NCI-H2227 (cell line): Measurements from ENCODE around the gene ANXA3.
A peak's percentile ranks its signal among the peaks of the same experiment; 100 is the strongest.

Experiments used
- DNase-seq: peaks from one replicate; lab custom pipeline; 2025; ENCODE audit not compliant: unreplicated experiment; lab: John Stamatoyannopoulos, UW

The ANXA3 gene

DNA sequence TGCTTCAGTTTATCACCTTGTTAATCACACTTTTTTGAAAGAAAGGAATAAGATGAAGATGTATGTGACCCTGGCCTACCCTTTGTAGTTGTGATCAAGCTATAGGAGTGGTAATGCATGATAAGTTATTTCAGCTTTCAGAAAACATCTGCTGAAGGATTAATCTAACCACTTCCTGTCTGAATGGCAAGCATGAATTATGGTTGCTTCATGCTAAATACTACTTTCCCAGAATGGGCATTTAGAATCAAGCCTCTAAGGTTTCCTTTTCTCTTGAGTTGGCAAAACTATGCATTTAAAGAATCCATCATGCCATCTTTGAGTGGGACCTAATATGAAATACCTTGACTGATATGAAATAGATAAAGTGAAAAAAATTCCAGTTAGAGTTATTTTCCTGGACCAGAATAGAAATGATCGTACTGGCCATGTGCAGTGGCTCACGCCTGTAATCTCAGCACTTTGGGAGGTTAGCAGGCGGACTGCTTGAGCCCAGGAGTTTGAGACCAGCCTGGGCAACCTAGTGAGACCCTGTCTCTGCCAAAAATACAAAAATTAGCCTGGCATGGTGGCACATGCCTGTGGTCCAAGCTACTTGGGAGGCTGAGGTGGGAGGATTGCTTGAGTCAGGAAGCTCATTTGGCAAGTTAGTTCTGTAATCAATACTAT is 59.1 kb downstream of the ANXA3 start:
- DNase-seq, result no peak

DNA sequence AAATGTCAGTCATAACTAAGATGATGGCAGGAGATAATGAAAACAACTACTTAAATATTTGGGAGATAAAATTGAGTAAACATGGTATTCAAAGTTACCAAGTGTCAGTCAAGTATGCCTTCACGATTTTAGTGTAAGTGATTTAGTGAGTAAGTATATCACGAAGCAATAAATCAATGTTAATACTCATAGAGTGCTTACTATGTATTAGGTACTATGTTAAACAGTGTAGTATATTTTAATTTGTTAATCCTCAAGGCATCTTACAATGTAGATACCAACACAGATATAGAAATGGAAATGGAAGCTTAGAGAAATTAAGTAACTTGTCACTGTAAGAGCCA is 59.6 kb downstream of the ANXA3 start:
- DNase-seq, result no peak

DNA sequence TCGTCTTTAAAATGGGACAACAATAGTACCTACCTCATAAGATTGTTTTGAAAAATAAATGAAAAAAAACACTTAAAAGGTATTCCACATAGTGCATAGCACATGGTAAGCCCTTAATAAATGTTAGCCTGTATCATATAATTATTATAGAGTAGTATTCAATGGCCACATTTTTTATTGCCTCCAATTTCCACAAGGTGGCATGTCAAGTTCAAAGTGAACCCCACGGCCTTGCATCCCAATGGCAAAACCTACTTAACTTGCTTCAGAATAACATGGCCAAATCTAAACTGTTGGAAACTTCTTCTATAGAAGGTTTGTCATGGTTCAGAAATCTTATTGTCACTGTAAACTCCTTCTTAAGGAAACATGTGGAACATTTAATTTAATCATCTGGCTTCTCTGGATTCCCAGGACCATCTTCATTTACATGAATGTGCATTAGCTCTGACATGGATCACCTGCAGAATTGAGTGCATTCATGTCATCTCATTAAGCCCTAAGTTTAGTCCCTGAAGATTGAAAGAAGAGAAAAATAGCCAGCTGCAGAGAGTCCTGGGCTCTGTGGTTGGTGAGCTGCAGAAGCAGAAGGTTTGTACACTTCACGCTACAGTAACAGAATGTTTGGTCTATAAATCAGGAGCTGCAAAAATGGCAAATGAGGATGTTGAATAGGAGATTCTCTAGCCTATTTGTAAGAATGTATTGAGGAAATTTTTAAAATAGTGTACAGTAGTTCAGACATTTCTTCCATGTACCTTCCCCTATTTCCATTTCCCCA is 61.0 kb downstream of the ANXA3 start:
- DNase-seq, result peak; percentile 16

DNA sequence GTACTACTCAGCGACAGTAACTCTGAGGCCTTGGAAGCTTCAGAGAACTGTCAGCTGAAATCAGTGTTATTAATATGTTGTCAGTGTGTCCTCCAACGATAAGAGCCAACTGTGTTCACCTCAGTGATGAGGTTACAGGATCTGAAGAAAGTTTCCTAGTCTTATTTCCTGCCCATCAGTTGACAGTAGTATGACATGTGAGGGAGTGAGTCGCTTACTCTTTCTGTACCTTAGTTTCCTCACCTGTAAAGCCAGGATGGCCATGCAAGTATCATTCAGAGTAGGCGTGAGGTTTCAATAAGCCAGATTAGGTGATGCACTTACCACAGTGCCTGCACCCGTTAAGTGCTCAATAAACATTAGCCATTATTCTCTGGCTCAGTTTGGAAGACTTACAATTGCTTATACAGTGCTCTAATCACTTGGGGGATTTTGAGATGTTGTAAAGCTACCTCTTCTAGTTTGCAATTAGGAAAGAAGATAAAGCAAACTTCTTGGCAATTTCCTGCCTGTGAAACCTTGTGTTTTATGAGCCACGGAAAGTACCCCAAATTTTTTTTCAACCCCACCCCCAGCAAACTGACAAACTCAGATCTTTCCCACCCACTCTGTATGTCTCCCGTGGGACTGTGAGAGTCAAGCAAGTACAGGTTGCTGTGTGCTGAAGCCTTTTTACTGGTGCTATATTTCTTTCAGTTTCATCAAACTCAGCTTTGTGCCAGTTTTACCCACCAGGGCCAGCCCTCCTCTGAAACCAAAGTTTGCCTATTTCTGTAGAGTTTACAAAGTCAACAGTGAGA is 62.2 kb downstream of the ANXA3 start:
- no peak for DNase-seq

DNA sequence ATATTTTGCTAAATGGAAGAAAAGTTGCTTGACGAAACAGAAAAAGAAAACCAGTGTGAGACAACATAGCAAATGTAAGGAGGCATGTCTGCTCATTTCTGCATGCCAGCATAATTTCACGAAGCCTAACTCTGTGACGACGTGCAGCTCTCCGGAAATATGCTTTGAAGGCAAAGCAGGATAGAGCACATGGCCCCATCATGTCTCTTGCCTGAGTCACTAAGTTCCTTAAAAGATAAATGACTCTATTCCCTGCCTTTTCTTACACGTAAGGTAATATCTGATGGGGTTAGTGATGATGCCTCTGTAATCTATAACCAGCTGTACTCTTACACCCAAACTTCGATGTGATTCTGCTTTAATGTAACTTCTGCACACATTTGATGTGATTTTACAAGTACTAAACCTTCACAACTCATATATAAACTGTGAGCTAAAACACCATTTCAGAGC is 64.5 kb downstream of the ANXA3 start:
- no peak for DNase-seq

DNA sequence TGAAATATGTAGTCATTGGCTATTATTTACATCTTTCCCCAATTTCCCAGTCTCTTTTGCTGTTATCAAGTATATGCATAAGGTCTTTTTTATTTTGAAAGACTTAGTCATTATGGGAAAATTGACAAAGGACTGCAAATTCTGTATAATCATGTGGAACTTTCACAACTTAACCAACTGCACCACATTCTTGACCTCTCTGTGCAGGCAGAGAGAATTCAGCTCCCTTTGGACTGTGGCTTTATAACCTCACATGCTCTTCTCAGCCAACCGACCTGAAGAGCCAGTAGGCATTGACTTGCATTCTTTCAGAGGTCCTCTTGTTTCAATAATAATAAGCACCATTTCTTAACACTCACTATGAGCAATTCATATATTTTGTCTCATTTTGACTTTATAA is 66.9 kb downstream of the ANXA3 start:
- no peak for DNase-seq

DNA sequence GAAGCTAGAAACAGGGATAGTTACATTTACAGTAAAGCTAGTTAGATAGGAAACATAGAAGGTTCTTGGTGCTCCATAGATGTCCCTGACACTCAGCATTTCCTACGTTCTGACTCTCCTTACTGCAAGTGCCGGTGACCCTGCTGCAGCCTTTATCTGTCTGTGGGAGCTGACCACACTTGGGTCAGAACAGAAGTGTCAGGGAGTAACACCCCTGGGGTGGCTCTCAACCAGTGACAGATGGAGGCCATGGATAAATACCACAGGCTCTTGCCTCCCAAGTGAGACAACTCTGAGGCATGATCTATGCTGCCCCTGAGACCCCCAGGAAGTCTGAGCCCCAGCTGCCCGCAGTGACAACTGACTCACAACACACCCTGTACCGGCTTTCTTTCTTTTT is 69.8 kb downstream of the ANXA3 start:
- DNase-seq, result no peak

DNA sequence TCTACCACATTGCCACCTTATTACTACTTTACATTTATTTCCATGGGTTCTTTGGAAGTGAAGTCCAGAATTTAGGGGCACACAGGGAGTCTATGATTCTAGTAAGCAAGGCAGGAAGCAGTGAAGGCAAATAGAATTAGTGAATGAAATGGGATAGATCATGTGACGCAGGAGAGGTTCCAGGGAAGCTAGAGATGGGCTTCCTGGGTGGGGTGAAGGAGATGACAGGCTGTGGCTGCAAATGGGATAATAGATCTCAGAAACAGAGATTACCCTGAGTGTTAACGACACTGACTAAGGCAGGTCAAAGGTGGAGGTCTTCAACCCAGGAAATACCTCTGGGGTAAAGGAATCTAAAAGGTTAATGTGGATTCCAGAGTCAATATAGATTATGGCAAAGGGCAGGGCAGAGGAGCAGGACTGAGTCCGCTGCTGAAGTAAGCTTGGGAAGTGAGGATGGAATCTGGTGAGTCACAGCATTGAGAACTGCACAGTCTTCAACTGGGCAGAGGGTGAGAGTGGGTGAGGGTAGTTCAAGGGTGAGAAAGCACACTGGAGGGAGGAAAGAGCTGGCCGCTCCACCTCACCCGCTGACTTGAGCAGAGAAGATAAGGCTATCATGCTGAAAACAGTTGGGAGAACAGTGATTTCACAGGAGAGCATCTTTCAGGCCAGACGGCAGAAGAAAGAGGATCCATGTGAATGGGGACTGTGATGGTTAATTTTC is 70.8 kb downstream of the ANXA3 start:
- no peak for DNase-seq

DNA sequence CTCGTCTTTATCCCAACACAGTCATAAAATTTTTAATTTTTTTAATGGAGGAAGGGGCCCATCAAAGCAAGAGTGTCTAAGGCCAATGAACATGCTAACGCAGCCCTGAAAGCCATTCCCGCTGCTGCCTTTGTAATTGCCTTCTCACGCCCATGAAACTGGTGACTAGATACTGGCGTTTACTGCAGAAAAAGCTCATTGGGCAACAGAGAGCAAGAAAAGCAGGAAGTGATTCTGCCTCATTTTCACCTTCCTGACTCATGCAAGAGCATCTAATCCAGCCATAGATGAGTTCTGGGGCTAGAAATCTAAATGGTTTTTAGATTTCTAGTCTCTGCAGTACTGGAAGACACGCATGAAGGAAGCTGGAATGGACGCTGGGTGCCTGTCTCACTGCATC is 72.5 kb downstream of the ANXA3 start:
- DNase-seq, result no peak

DNA sequence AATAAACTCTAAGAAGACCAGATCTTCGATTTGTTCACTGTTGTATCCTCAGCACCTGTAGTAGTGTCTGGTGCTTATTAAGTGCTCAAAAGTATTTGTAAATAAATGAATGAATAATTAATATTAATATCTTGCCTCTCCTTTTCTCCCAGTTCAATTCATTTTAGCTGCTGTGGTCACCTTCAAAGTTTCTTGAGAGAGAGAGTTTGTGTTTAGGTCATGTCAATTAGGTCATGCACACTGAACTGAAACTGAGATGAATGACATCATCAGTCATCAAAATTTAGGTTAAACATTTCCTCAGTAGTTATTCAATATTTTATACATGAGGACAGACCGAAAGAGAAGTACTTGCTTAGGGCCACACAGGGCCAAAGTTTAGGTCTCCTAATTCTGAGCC is 73.5 kb downstream of the ANXA3 start:
- no peak for DNase-seq

DNA sequence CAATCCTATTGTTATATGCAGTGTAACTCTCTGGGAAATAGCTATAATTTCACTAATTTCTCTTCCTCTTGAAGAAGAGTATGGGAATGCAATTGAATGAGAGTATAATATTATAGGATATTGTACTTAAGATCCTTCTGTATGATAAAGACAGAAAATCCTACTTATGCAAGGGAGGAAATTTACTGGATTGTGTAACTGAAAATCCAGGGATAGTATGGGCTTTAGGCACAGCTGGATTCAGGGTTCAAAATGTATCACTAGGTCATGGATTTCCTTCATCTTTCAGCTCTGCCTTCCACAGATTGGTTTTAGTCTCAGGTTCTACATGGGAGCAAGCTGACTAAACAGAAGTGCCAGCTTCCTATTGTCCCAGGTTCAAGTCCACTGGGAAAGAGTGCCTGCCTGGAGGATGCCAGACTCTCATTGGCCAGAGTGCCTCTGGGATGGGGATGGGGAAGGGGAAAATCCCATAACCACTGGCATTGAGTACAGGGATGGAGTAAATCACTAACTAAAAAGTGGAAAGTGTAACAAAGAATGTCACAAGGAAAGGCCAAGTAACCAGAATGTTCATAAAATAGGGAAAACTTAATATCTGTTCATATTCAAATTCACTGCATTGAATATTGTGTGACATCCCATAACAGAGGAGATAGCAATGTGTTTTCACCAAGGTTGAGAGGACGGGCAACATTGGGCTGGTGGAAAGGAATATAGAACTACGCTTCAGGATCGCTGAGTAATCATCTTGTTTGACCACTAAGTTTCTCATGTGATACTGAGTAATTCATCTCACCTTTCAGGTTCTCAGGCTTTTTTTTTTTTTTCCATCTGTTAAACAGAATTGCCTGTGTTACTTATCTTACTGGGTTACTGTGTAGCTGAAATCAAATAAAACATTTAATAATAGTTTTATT is 75.7 kb downstream of the ANXA3 start:
- no peak for DNase-seq

DNA sequence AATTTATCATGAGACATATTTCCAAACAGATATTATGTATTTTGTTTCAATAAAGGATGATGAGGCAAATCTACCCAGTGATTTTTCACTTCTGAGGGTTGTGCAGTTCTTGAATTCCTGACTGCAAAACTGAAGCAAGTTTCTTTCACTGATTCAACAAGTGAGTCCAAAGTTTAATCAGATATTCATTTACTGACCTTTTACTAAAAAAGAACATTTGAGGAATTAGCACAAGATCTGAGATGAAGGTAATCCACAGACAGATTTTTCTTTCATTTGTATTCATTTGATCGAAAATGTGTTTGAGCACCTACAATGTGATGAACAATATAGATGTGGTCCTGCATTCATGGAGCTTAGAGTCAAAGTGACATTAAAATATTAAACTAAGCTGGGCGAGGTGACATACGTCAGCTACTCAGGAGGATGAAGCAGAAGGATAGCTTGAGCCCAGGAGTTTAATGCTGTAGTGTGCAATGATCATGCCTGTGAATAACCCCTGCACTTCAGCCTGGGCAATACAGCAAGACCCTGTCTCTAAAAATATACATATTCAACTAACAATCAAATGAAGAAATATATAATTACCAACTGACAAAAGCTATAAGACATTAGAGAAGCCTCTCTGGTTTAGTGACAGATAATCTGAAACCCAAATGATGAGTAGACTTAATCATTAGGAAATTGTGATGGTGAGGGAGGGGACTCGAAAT is 76.6 kb downstream of the ANXA3 start:
- no peak for DNase-seq

DNA sequence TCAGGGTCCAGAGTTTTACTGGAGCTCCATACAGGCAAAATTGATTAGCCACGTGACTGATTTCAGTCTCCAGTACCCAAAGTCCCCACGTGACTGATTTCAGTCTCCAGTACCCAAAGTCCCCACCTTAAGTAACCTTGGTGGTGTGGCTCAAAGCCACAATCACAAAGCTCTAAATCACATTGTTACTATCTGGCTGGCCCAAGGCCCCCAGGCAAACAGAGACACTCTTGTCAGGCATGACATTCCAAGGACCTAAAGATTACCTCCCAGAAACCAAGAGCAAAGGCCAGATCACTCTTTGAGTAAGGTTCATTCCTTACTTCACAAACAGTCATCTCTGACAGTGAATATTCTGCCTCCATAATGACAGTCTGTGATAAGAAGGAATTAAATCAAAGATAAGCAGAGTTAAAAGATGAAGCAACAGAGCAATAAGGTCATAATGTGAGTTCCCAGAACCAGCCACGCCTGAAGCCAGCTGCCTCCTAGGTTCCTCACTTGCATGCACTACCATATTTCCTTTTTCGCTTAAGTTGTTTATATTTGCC is 78.5 kb downstream of the ANXA3 start:
- DNase-seq, result no peak

DNA sequence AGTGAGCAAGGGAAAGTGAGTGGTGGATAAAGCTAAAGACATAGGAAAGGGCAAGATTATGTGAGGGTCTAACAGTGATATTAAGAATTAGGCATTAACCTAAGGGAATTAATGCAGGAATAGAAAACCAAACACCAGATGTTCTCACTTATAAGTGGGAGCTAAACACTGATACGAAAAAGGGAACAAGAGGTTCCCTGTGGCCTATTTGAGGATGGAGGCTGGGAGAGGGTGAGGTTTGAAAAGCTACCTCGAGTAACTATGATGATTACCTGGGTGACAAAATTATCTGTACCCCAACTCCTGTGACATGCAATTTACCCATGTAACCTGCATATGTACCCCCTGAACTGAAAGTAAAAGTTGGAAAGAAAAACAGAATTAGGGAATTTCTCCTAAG is 79.0 kb downstream of the ANXA3 start:
- DNase-seq, result no peak

DNA sequence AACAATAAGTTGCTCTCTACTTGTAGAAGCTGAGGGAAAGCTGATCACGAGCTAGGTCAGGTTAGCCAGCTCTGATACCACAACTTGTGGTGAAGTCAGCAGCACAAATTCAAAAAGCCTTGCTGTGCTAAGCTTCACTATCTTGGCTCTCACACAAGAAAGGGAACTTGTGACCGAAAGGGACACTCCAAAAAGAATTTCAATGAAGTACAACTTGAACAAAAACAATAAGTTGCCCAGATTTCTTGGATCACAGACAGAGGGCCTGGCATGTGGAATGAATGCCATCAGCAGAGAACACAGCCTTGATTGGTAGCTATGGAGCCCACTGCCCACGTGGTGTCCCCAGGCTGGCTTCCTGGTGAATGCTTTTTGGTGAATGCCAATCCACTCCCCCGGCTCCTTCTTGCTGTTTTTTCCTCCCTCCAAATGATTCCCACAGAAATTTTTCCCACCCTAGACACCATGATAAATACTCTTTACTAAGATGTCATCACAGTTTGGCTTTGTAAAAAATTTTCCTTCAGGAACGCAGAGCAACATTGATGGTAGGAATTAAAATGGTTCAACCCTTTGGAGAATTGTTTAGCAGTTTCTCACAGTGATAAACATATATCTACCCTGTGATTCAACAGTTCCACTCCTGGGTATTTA is 82.6 kb downstream of the ANXA3 start:
- no peak for DNase-seq

DNA sequence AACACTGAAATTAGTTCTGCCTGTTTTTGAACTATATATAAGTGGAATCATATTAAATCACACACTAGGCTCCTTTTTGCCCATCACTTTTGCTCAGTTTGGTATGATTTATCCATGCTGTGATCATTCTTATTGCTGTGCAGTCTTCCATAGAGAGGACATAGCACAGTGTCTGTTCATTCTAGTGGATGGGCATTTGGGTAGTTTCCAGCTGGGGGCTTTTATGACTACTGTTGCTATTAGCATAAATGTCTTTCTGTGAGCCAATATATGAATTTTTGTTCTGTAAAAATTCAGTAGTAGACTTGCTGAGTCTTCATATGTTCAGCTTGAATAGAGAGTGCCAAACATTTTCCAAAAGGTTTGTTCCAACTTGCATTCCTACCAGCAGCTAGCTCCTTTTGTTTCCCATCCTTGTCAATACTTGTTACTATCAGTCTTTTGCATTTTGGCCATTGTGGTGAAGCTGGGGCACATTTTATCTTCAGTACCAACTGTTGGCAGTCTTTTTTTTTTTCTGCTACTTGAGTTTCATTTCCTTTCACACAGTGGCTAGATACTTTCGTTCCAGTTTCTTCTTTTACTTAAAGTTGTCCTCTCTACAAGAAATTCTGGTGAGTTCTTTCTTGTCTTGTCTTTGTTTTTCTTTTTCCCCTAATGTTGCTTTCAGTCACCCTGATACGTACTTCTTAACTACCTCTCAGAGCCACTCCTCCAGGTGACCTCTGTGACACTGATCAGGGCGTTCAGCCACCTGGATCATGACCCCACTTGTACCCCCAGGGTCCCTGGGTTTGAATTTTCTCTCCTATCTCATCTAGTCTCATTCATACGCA is 87.0 kb downstream of the ANXA3 start:
- no peak for DNase-seq

DNA sequence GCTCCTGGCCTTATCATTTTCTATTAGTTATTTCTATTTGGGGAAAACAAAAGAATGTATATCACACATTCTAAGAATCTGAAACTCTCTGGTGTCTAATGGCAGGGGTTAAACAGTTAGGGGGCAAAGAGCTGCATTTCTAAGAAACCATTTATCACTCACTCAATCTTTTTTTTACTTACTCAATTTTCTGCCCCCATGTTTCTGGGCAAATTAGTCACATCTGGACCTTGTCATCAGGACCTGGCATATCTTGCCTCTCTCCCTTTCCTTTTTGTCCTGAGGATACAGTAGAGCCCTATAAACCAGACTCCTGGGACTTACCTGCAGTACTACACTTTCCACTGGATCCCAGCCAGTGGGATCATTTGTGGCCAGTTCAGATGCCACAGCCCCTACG is 89.1 kb downstream of the ANXA3 start:
- DNase-seq, result no peak

DNA sequence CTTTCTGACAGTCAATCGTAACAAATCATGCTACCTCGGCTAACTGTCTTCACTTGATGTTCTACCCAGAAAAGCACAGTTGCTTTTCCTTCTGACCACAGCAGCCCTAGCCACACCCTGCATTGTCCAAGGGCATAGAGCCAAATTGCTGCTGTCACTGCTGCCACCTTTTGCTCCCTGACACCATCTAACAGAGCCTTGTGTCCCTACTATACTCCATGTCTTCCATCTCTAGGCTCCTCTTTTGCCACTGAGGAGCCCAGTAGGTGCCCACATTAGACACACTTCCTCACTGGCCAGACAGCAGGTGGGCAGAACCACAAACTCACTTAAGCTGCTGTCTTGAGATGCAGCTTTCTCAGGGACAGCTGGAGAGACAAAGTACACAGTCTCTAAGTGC is 91.4 kb downstream of the ANXA3 start:
- DNase-seq, result no peak
